Keratinocyte (primary cell): ENCODE results near the gene TBCB.

Experiments
- EZH2 ChIP-seq: IDR thresholded peaks from one replicate; pipeline ENCODE4 v1.6.1; 2012; ENCODE audit warnings: inconsistent platforms, mild to moderate bottlenecking, low read length, moderate library complexity
- TF ChIP-seq, protein P1 (sequence below), 3 experiments: IDR thresholded peaks in 1 of 3; conservative IDR thresholded peaks in 1 of 3; optimal IDR thresholded peaks in 1 of 3; 2 replicates in 2 of 3; 3 replicates in 1 of 3; pipeline versions ENCODE3 to v1.5.1; 2011; ENCODE audit warnings: low read length in 3 of 3, mild to moderate bottlenecking in 3 of 3, moderate library complexity in 2 of 3, control low read depth in 1 of 3, inconsistent platforms in 1 of 3; ENCODE audit not compliant: insufficient read depth in 2 of 3; ENCODE audit errors: extremely low read depth in 1 of 3

DNA sequence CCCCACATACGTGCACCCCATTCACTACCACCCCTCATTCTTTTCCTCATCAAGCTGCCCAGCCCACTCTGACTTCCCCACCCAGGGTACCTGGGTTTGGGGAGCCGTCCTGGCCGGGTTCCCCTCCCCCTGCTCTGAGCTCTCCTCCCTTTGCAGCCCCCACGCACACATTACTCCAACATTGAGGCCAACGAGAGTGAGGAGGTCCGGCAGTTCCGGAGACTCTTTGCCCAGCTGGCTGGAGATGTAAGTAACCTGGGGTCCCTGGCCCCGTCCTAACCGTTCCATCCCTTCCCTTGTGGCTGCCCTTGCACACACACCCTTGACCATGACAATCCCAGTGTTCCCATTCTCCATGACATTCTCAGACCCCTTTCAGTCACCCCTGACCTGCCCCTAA lies 27.2 kb downstream of the TBCB start:
- TF ChIP-seq, protein P1, sequence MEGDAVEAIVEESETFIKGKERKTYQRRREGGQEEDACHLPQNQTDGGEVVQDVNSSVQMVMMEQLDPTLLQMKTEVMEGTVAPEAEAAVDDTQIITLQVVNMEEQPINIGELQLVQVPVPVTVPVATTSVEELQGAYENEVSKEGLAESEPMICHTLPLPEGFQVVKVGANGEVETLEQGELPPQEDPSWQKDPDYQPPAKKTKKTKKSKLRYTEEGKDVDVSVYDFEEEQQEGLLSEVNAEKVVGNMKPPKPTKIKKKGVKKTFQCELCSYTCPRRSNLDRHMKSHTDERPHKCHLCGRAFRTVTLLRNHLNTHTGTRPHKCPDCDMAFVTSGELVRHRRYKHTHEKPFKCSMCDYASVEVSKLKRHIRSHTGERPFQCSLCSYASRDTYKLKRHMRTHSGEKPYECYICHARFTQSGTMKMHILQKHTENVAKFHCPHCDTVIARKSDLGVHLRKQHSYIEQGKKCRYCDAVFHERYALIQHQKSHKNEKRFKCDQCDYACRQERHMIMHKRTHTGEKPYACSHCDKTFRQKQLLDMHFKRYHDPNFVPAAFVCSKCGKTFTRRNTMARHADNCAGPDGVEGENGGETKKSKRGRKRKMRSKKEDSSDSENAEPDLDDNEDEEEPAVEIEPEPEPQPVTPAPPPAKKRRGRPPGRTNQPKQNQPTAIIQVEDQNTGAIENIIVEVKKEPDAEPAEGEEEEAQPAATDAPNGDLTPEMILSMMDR (optimal IDR thresholded peaks at IDR 0.05 in 1 of 3, IDR thresholded peaks at IDR 0.05 in 1 of 3, conservative IDR thresholded peaks at IDR 0.05 in 1 of 3; ENCODE audit: extremely low read depth in 1 of 3, insufficient read depth in 2 of 3, low read length in 3 of 3): no peak
- no peak for TF ChIP-seq EZH2
